BLaER1 treated with 17β-estradiol and CSF1 and Interleukin-3, amounts not matched to agents 10 nM and 100 nM (cell line): Measurements from ENCODE around the gene NUMB.

Experiments
- H3K27ac ChIP-seq, 11 experiments: shearing (Covaris generic); formaldehyde crosslinking; 2 replicates each; pipeline ENCODE4 v1.8.1; 2022
- H3K27me3 ChIP-seq, 11 experiments: shearing (Covaris generic); formaldehyde crosslinking; 2 replicates each; pipeline ENCODE4 v1.8.1; 2022
- H3K36me3 ChIP-seq, 11 experiments: shearing (Covaris generic); formaldehyde crosslinking; 2 replicates each; pipeline ENCODE4 v1.8.1; 2022
- H3K4me1 ChIP-seq, 10 experiments: shearing (Covaris generic); formaldehyde crosslinking; 2 replicates each; pipeline ENCODE4 v1.8.1; 2022
- H3K4me2 ChIP-seq, 11 experiments: shearing (Covaris generic); formaldehyde crosslinking; 2 replicates each; pipeline ENCODE4 v1.8.1; 2022
- H3K4me3 ChIP-seq, 10 experiments: shearing (Covaris generic); formaldehyde crosslinking; 2 replicates each; pipeline ENCODE4 v1.8.1; 2022
- H3K9ac ChIP-seq, 11 experiments: shearing (Covaris generic); formaldehyde crosslinking; 2 replicates each; pipeline ENCODE4 v1.8.1; 2022
- H3K9me3 ChIP-seq, 11 experiments: shearing (Covaris generic); formaldehyde crosslinking; replicated peaks in 1 of 11; 2 replicates each; pipeline ENCODE4 v1.8.1; 2022
- H4K20me1 ChIP-seq, 11 experiments: shearing (Covaris generic); formaldehyde crosslinking; 2 replicates each; pipeline ENCODE4 v1.8.1; 2022
- Cebpa-rat ChIP-seq, 11 experiments: shearing (Covaris generic); IDR thresholded peaks; 2 replicates each; pipeline ENCODE4 v1.8.1; 2022

The NUMB gene

GRCh38 chr14:73255005-73255400, 203.3 kb downstream of the NUMB start:
- H3K9ac ChIP-seq: no peak overlapping the region
- H4K20me1 ChIP-seq: peaks cover 0 to 11% (median 0%) of the 10 kb centered on the region in 11 experiments; a peak in 2 of 22 replicates
- no peaks in the 10 kb centered on the region for H3K9me3 ChIP-seq
- no peak overlapping the region for H3K4me2 ChIP-seq
- no peak overlapping the region for H3K4me3 ChIP-seq
- TF ChIP-seq Cebpa-rat (IDR thresholded peaks at IDR 0.05): no peak
- H3K27me3 ChIP-seq: no peaks in the 10 kb centered on the region
- H3K4me1 ChIP-seq: peaks cover 11 to 26% (median 20%) of the 10 kb centered on the region in 10 experiments; a peak in 19 of 20 replicates
- no peak overlapping the region for H3K27ac ChIP-seq
- H3K36me3 ChIP-seq: no peaks in the 10 kb centered on the region

- Histone ChIP-seq H3K27me3 (no peaks in the 10 kb centered on the region), H4K20me1 (peaks cover 0 to 14% (median 0%) of the 10 kb centered on the region in 11 experiments; a peak in 2 of 22 replicates), H3K36me3 (no peaks in the 10 kb centered on the region), H3K9me3 (no peaks in the 10 kb centered on the region), H3K27ac (no peak overlapping the region), H3K4me2 (no peak overlapping the region), H3K9ac (no peak overlapping the region), H3K4me3 (no peak overlapping the region), H3K4me1 (peaks cover 17 to 32% (median 26%) of the 10 kb centered on the region in 10 experiments)
- TF ChIP-seq Cebpa-rat (IDR thresholded peaks at IDR 0.05): no peak
Measured at GRCh38 chr14:73254247-73255004, 203.9 kb downstream of the NUMB start.

GRCh38 chr14:73253721-73254120, 204.6 kb downstream of the NUMB start:
- no peaks in the 10 kb centered on the region for H3K27me3 ChIP-seq
- H3K4me1 ChIP-seq: peaks cover 24 to 39% (median 33%) of the 10 kb centered on the region in 10 experiments
- H3K4me3 ChIP-seq: no peak overlapping the region
- no peak overlapping the region for H3K27ac ChIP-seq
- H3K36me3 ChIP-seq: no peaks in the 10 kb centered on the region
- H3K9ac ChIP-seq: no peak overlapping the region
- H4K20me1 ChIP-seq: peaks cover 0 to 14% (median 0%) of the 10 kb centered on the region in 11 experiments; a peak in 2 of 22 replicates
- H3K9me3 ChIP-seq: no peaks in the 10 kb centered on the region
- TF ChIP-seq Cebpa-rat (IDR thresholded peaks at IDR 0.05): no peak
- no peak overlapping the region for H3K4me2 ChIP-seq

- no peak for TF ChIP-seq Cebpa-rat (IDR thresholded peaks at IDR 0.05)
- no peak overlapping the region for H3K4me2 ChIP-seq
Measured at GRCh38 chr14:73253323-73253610, 205.1 kb downstream of the NUMB start.

GRCh38 chr14:73252491-73253322, 205.6 kb downstream of the NUMB start:
- Histone ChIP-seq H3K36me3 (no peaks in the 10 kb centered on the region), H3K4me2 (no peak overlapping the region), H3K27me3 (peaks cover 0 to 2% (median 0%) of the 10 kb centered on the region in 11 experiments; a peak in 4 of 22 replicates), H3K9ac (no peak overlapping the region), H4K20me1 (peaks cover 0 to 14% (median 0%) of the 10 kb centered on the region in 11 experiments; a peak in 2 of 22 replicates), H3K4me3 (no peak overlapping the region), H3K4me1 (peaks cover 34 to 49% (median 42%) of the 10 kb centered on the region in 10 experiments), H3K9me3 (no peaks in the 10 kb centered on the region), H3K27ac (no peak overlapping the region)
- TF ChIP-seq Cebpa-rat (IDR thresholded peaks at IDR 0.05): no peak

More at GRCh38 chr14:73253323-73253610, 205.1 kb downstream of the NUMB start:
- H4K20me1 ChIP-seq: peaks cover 0 to 14% (median 0%) of the 10 kb centered on the region in 11 experiments; a peak in 2 of 22 replicates
- peaks cover 28 to 43% (median 37%) of the 10 kb centered on the region in 10 experiments for H3K4me1 ChIP-seq
- no peak overlapping the region for H3K27ac ChIP-seq
- no peaks in the 10 kb centered on the region for H3K36me3 ChIP-seq
- no peak overlapping the region for H3K4me3 ChIP-seq
- H3K27me3 ChIP-seq: no peaks in the 10 kb centered on the region
- H3K9me3 ChIP-seq: no peaks in the 10 kb centered on the region
- H3K9ac ChIP-seq: no peak overlapping the region

GRCh38 chr14:73251516-73252215, 206.7 kb downstream of the NUMB start:
- no peak for TF ChIP-seq Cebpa-rat (IDR thresholded peaks at IDR 0.05)
- Histone ChIP-seq H3K4me3 (no peak overlapping the region), H3K4me1 (peaks cover 44 to 59% (median 52%) of the 10 kb centered on the region in 10 experiments), H3K27me3 (peaks cover 0 to 13% (median 10%) of the 10 kb centered on the region in 11 experiments; a peak in 19 of 22 replicates), H4K20me1 (peaks cover 0 to 14% (median 0%) of the 10 kb centered on the region in 11 experiments; a peak in 3 of 22 replicates), H3K27ac (no peak overlapping the region), H3K9me3 (no peaks in the 10 kb centered on the region), H3K36me3 (no peaks in the 10 kb centered on the region), H3K4me2 (peak overlapping the region in 8 of 11 experiments; percentile 73 to 97 (median 90); a peak in 16 of 22 replicates), H3K9ac (no peak overlapping the region)

- no peak overlapping the region for H3K27ac ChIP-seq
- no peaks in the 10 kb centered on the region for H3K36me3 ChIP-seq
- no peaks in the 10 kb centered on the region for H3K9me3 ChIP-seq
- no peak for TF ChIP-seq Cebpa-rat (IDR thresholded peaks at IDR 0.05)
- H3K4me1 ChIP-seq: peaks cover 49 to 67% (median 60%) of the 10 kb centered on the region in 10 experiments
- peaks cover 0 to 20% (median 17%) of the 10 kb centered on the region in 11 experiments; a peak in 20 of 22 replicates for H3K27me3 ChIP-seq
- 0 out of 22 replicates have a peak overlapping the region, but pooled peaks of 1 of the 11 experiments have one; percentile 31 for H3K9ac ChIP-seq
- no peak overlapping the region for H3K4me3 ChIP-seq
- peaks cover 0 to 14% (median 0%) of the 10 kb centered on the region in 11 experiments; a peak in 4 of 22 replicates for H4K20me1 ChIP-seq
- H3K4me2 ChIP-seq: peak overlapping the region in 10 of 11 experiments; percentile 73 to 98 (median 92); a peak in 19 of 22 replicates
Measured at GRCh38 chr14:73250781-73251500, 207.4 kb downstream of the NUMB start.

GRCh38 chr14:73250317-73250713, 208.0 kb downstream of the NUMB start:
- peak overlapping the region in 2 of 11 experiments; percentile 3 to 31; a peak in 1 of 22 replicates for H3K9ac ChIP-seq
- H3K4me3 ChIP-seq: no peak overlapping the region
- H3K27me3 ChIP-seq: peaks cover 4 to 26% (median 24%) of the 10 kb centered on the region in 11 experiments; a peak in 20 of 22 replicates
- H3K27ac ChIP-seq: no peak overlapping the region
- no peaks in the 10 kb centered on the region for H3K9me3 ChIP-seq
- TF ChIP-seq Cebpa-rat (IDR thresholded peaks at IDR 0.05): no peak
- H3K4me2 ChIP-seq: peak overlapping the region; percentile 73 to 98 (median 92); a peak in 21 of 22 replicates
- no peaks in the 10 kb centered on the region for H3K36me3 ChIP-seq
- H4K20me1 ChIP-seq: peaks cover 0 to 14% (median 0%) of the 10 kb centered on the region in 11 experiments; a peak in 5 of 22 replicates
- peaks cover 53 to 69% (median 66%) of the 10 kb centered on the region in 10 experiments for H3K4me1 ChIP-seq
